CD4-positive, alpha-beta memory T cell (primary cell): ENCODE results near the gene KLHL40. TPM values are rescaled to one million over a fixed set of nuclear protein-coding genes. Genes with fewer than 3 reads are reported as not detected.

ENCODE experiments used
- CTCF ChIA-PET: fragments of 350-600 bp; sonication (Branson Sonifier 250); formaldehyde crosslinking; loops from one replicate; lab custom pipeline; 2021; ENCODE audit warnings: inconsistent platforms; ENCODE audit not compliant: partially characterized antibody; lab: Charles Lee
- POLR2A ChIA-PET: fragments of 350-600 bp; sonication (Branson Sonifier 250); formaldehyde crosslinking; loops from one replicate; lab custom pipeline; 2021; ENCODE audit not compliant: partially characterized antibody; lab: Charles Lee
- DNase-seq, 5 donors: peaks; one replicate each; pipeline versions ENCODE4 v3.0.0 to v3.0.0-alpha.2; 2020 to 2022; ENCODE audit warnings: mixed read lengths in 1 of 5
- H3K27ac ChIP-seq: one replicate; pipeline ENCODE4 v1.7.0; 2013; ENCODE audit warnings: low read depth, low read length
- H3K27me3 ChIP-seq: 2 replicates; pipeline ENCODE4 v1.7.0; 2013; ENCODE audit warnings: mild to moderate bottlenecking, low read length, moderate library complexity; ENCODE audit not compliant: insufficient read depth
- H3K36me3 ChIP-seq: 2 replicates; pipeline ENCODE4 v1.7.0; 2013; ENCODE audit warnings: mild to moderate bottlenecking, low read length, moderate library complexity; ENCODE audit not compliant: insufficient read depth
- H3K4me1 ChIP-seq: 2 replicates; pipeline ENCODE4 v1.7.0; 2013; ENCODE audit warnings: mild to moderate bottlenecking, low read length, moderate library complexity; ENCODE audit not compliant: insufficient read depth
- H3K4me3 ChIP-seq, 2 donors: one replicate each; pipeline ENCODE4 v1.7.0; 2013; ENCODE audit warnings: low read length in 2 of 2, mild to moderate bottlenecking in 1 of 2
- H3K9me3 ChIP-seq, 2 donors: one replicate each; pipeline ENCODE4 v1.7.0; 2013; ENCODE audit warnings: low read length in 2 of 2, control low read depth in 1 of 2; ENCODE audit not compliant: control insufficient read depth in 1 of 2
- H3K27ac Mint-ChIP-seq, 7 donors: one replicate each; pipeline ENCODE4 v1.8.0; 2020 to 2021; ENCODE audit warnings: mixed read lengths in 7 of 7, mild to moderate bottlenecking in 6 of 7, inconsistent platforms in 3 of 7, moderate library complexity in 3 of 7
- H3K27me3 Mint-ChIP-seq, 2 donors: one replicate each; pipeline ENCODE4 v1.8.0; 2020 to 2021; ENCODE audit warnings: mixed read lengths in 2 of 2
- H3K36me3 Mint-ChIP-seq, 2 donors: one replicate each; pipeline ENCODE4 v1.8.0; 2020 to 2021; ENCODE audit warnings: mixed read lengths in 2 of 2, inconsistent platforms in 1 of 2, mild to moderate bottlenecking in 1 of 2
- H3K4me1 Mint-ChIP-seq, 4 donors: one replicate each; pipeline ENCODE4 v1.8.0; 2020 to 2021; ENCODE audit warnings: mixed read lengths in 4 of 4, mild to moderate bottlenecking in 1 of 4
- H3K4me3 Mint-ChIP-seq, 8 donors: one replicate each; pipeline ENCODE4 v1.8.0; 2020 to 2021; ENCODE audit warnings: mixed read lengths in 8 of 8, mild to moderate bottlenecking in 7 of 8, moderate library complexity in 6 of 8, inconsistent platforms in 3 of 8
- H3K9me3 Mint-ChIP-seq, 8 donors: one replicate each; pipeline ENCODE4 v1.8.0; 2020 to 2021; ENCODE audit warnings: mixed read lengths in 8 of 8, mild to moderate bottlenecking in 5 of 8, inconsistent platforms in 3 of 8, moderate library complexity in 1 of 8
- intact Hi-C: fragments of 100-400 bp; cut with micrococcal nuclease; formaldehyde crosslinking; loops from one replicate; pipeline ENCODE4 v1.15.1; 2023
- polyA plus RNA-seq, 2 donors: library from polyadenylated mRNA; unstranded; fragments of 300-500 nt; fragmentation: Illumina TruSeq; gene quantifications; one replicate each; pipeline ENCODE4 v1.2.3, GENCODE V29; 2021
- total RNA-seq, 2 experiments: library from RNA; stranded (reverse); gene quantifications; one replicate each; pipeline ENCODE4 v1.2.3, GENCODE V29; 2021

The KLHL40 gene
- total and polyA plus RNA-seq, 4 experiments from 2014 or later, result not detected

GRCh38 chr3:42702066-42702951, 17.0 kb downstream of the KLHL40 start, which contains the start of gene HHATL:
TSS of gene HHATL (minus strand) at chr3:42702798. CDS start at chr3:42700826, 1,972 bp downstream.
- POLR2A ChIA-PET, result no interaction called here
- H3K27ac Mint-ChIP-seq, result no peak within 1 kb of the TSS
- H3K4me1 Mint-ChIP-seq, result peaks cover 5 to 22% (median 8%) of the 10 kb centered on the region in 4 donors
- no peaks in the 10 kb centered on the region for H3K9me3 Mint-ChIP-seq
- H3K4me3 ChIP-seq, result no peak within 1 kb of the TSS
- no peak within 1 kb of the TSS for H3K27ac ChIP-seq
- CTCF ChIA-PET, result no interaction called here
- H3K36me3 ChIP-seq, result no peaks in the 10 kb centered on the region
- no peak within 1 kb of the TSS for H3K4me3 Mint-ChIP-seq
- H3K27me3 Mint-ChIP-seq, result peaks cover 3 to 5% of the 10 kb centered on the region in 2 donors
- intact Hi-C loops, result no loop called here
- no peaks in the 10 kb centered on the region for H3K36me3 Mint-ChIP-seq
- H3K9me3 ChIP-seq, result no peaks in the 10 kb centered on the region
- no peaks in the 10 kb centered on the region for H3K27me3 ChIP-seq
- H3K4me1 ChIP-seq, result peaks cover 4% of the 10 kb centered on the region
- no peak for DNase-seq

- H3K9me3 Mint-ChIP-seq, result no peaks in the 10 kb centered on the region
These were observed 17.8 kb downstream of the KLHL40 start for GRCh38 chr3:42702982-42703694.

GRCh38 chr3:42703695-42704025, 18.3 kb downstream of the KLHL40 start:
- H3K27ac ChIP-seq, result no peak overlapping the region
- no peaks in the 10 kb centered on the region for H3K27me3 ChIP-seq
- intact Hi-C loops, result no loop called here
- ChIA-PET CTCF (no interaction called here), POLR2A (no interaction called here)
- H3K9me3 ChIP-seq, result no peaks in the 10 kb centered on the region
- Mint-ChIP-seq H3K9me3 (no peaks in the 10 kb centered on the region), H3K27ac (no peak overlapping the region), H3K27me3 (peaks cover 3 to 5% of the 10 kb centered on the region in 2 donors), H3K4me1 (peaks cover 3 to 16% (median 6%) of the 10 kb centered on the region in 4 donors), H3K36me3 (no peaks in the 10 kb centered on the region), H3K4me3 (no peak overlapping the region)
- H3K4me1 ChIP-seq, result peaks cover 3% of the 10 kb centered on the region
- H3K36me3 ChIP-seq, result no peaks in the 10 kb centered on the region
- DNase-seq, result no peak
- no peak overlapping the region for H3K4me3 ChIP-seq

More at GRCh38 chr3:42702982-42703694, 17.8 kb downstream of the KLHL40 start:
- H3K27me3 Mint-ChIP-seq, result peaks cover 3 to 5% of the 10 kb centered on the region in 2 donors
- intact Hi-C loops, result no loop called here
- POLR2A ChIA-PET, result no interaction called here
- Histone ChIP-seq H3K27ac (no peak overlapping the region), H3K36me3 (no peaks in the 10 kb centered on the region), H3K4me3 (no peak overlapping the region), H3K9me3 (no peaks in the 10 kb centered on the region), H3K27me3 (no peaks in the 10 kb centered on the region), H3K4me1 (peaks cover 4% of the 10 kb centered on the region)
- H3K4me1 Mint-ChIP-seq, result peaks cover 5 to 22% (median 8%) of the 10 kb centered on the region in 4 donors
- CTCF ChIA-PET, result no interaction called here
- no peaks in the 10 kb centered on the region for H3K36me3 Mint-ChIP-seq
- no peak for DNase-seq
- no peak overlapping the region for H3K27ac Mint-ChIP-seq
- no peak overlapping the region for H3K4me3 Mint-ChIP-seq

GRCh38 chr3:42704136-42704841, 19.0 kb downstream of the KLHL40 start:
- H3K4me3 Mint-ChIP-seq, result no peak overlapping the region
- Histone ChIP-seq H3K9me3 (no peaks in the 10 kb centered on the region), H3K27me3 (no peaks in the 10 kb centered on the region), H3K36me3 (no peaks in the 10 kb centered on the region), H3K4me1 (no peaks in the 10 kb centered on the region), H3K4me3 (no peak overlapping the region), H3K27ac (no peak overlapping the region)
- intact Hi-C loops, result no loop called here
- H3K27ac Mint-ChIP-seq, result no peak overlapping the region
- no peak for DNase-seq
- peaks cover 3 to 5% of the 10 kb centered on the region in 2 donors for H3K27me3 Mint-ChIP-seq
- no peaks in the 10 kb centered on the region for H3K9me3 Mint-ChIP-seq
- peaks cover 0 to 12% (median 3%) of the 10 kb centered on the region in 4 donors for H3K4me1 Mint-ChIP-seq
- H3K36me3 Mint-ChIP-seq, result no peaks in the 10 kb centered on the region
- ChIA-PET CTCF (no interaction called here), POLR2A (no interaction called here)

- no peaks in the 10 kb centered on the region for H3K36me3 Mint-ChIP-seq
- Histone ChIP-seq H3K27ac (no peak overlapping the region), H3K4me3 (no peak overlapping the region), H3K36me3 (no peaks in the 10 kb centered on the region), H3K4me1 (no peaks in the 10 kb centered on the region), H3K9me3 (no peaks in the 10 kb centered on the region), H3K27me3 (no peaks in the 10 kb centered on the region)
- DNase-seq, result no peak
- no peak overlapping the region for H3K27ac Mint-ChIP-seq
- CTCF ChIA-PET, result no interaction called here
- no peaks in the 10 kb centered on the region for H3K9me3 Mint-ChIP-seq
- peaks cover 0 to 8% (median under 1%) of the 10 kb centered on the region in 4 donors for H3K4me1 Mint-ChIP-seq
- H3K27me3 Mint-ChIP-seq, result peaks cover 3 to 5% of the 10 kb centered on the region in 2 donors
- intact Hi-C loops, result no loop called here
- POLR2A ChIA-PET, result no interaction called here
- H3K4me3 Mint-ChIP-seq, result no peak overlapping the region
These were observed 19.9 kb downstream of the KLHL40 start for GRCh38 chr3:42705058-42705767.

GRCh38 chr3:42705962-42706585, 20.7 kb downstream of the KLHL40 start:
- CTCF ChIA-PET, result no interaction called here
- H3K27me3 ChIP-seq, result no peaks in the 10 kb centered on the region
- no peak overlapping the region for H3K4me3 ChIP-seq
- Mint-ChIP-seq H3K27ac (no peak overlapping the region), H3K4me1 (peaks cover 0 to 5% (median 0%) of the 10 kb centered on the region in 4 donors), H3K27me3 (peaks cover 3 to 5% of the 10 kb centered on the region in 2 donors), H3K36me3 (no peaks in the 10 kb centered on the region), H3K4me3 (no peak overlapping the region), H3K9me3 (no peaks in the 10 kb centered on the region)
- DNase-seq, result no peak
- intact Hi-C loops, result no loop called here
- POLR2A ChIA-PET, result no interaction called here
- H3K36me3 ChIP-seq, result no peaks in the 10 kb centered on the region
- H3K27ac ChIP-seq, result no peak overlapping the region
- H3K4me1 ChIP-seq, result no peaks in the 10 kb centered on the region
- no peaks in the 10 kb centered on the region for H3K9me3 ChIP-seq
